GM12878 (cell line): ENCODE measurements around the gene MICALL2. TPM values are rescaled to one million over a fixed set of nuclear protein-coding genes. Genes with fewer than 3 reads are reported as not detected.

ENCODE experiments used
- ATAC-seq: fragments of 200-7000 bp; cut with Tn5 transposase; 3 replicates; pipeline ENCODE4 v1.9.1; 2020; ENCODE audit warnings: mild to moderate bottlenecking, moderate library complexity
- BruUV-seq: library from RNA; stranded (reverse); fragments of 400-500 nt; replicated peaks from 2 replicates; lab custom pipeline; 2021; lab: Mats Ljungman, UMichigan
- CTCF ChIA-PET: fragments of 300-600 bp; sonication (Branson Sonifier 250); formaldehyde crosslinking; extraction: SDS; loops from one replicate; lab custom pipeline; 2021; ENCODE audit warnings: inconsistent platforms; lab: Yijun Ruan, JAX
- POLR2A ChIA-PET: fragments of 350-600 bp; formaldehyde crosslinking; extraction: SDS; loops from one replicate; lab custom pipeline; 2021; ENCODE audit warnings: inconsistent platforms; lab: Charles Lee
- RAD21 ChIA-PET: fragments of 300-600 bp; sonication (Branson Sonifier 250); formaldehyde crosslinking; loops from one replicate; lab custom pipeline; 2023; ENCODE audit warnings: antibody characterized with exemption; ENCODE audit not compliant: unreplicated experiment; lab: Charles Lee
- SMC1A ChIA-PET: fragments of 300-600 bp; sonication (Branson Sonifier 250); formaldehyde crosslinking; loops from one replicate; lab custom pipeline; 2023; ENCODE audit not compliant: unreplicated experiment, uncharacterized antibody; lab: Charles Lee
- DNase-seq: peaks from one replicate; pipeline ENCODE4 v3.0.0-alpha.2; 2011; ENCODE audit warnings: low read depth, low spot score
- FAIRE-seq: peaks from 3 replicates; lab custom pipeline; 2011; peaks lifted over from hg19 to GRCh38; lab: Jason Lieb, UNC
- H2AFZ ChIP-seq: 2 replicates; pipeline ENCODE4 v1.6.0; 2011; ENCODE audit warnings: low read depth, low read length, control low read depth; ENCODE audit not compliant: control insufficient read depth
- H3K27ac ChIP-seq: 2 replicates; pipeline ENCODE4 v1.5.1; 2011; ENCODE audit warnings: control low read depth; ENCODE audit not compliant: control insufficient read depth, insufficient read depth
- H3K27me3 ChIP-seq, 2 experiments: replicated peaks in 1 of 2; 2 replicates each; pipeline versions ENCODE4 v1.6.0 to v1.6.1; 2011; ENCODE audit warnings: low read length in 1 of 2; ENCODE audit not compliant: control insufficient read depth in 2 of 2, insufficient read depth in 2 of 2
- H3K36me3 ChIP-seq, 2 experiments: 2 replicates each; pipeline ENCODE4 v1.5.1; 2011; ENCODE audit warnings: low read length in 1 of 2; ENCODE audit not compliant: control insufficient read depth in 2 of 2, insufficient read depth in 2 of 2
- H3K4me1 ChIP-seq: 2 replicates; pipeline ENCODE4 v1.6.1; 2011; ENCODE audit warnings: mild to moderate bottlenecking, low read length, moderate library complexity, mixed read lengths; ENCODE audit not compliant: control insufficient read depth, insufficient read depth
- H3K4me2 ChIP-seq: 2 replicates; pipeline ENCODE4 v1.6.0; 2011; ENCODE audit warnings: control low read depth; ENCODE audit not compliant: control insufficient read depth, insufficient read depth
- H3K4me3 ChIP-seq: fragments of 200-600 bp; sonication (generic); 2 replicates; pipeline ENCODE4 v1.5.1; 2016
- H3K79me2 ChIP-seq: 2 replicates; pipeline ENCODE4 v1.6.0; 2011; ENCODE audit warnings: low read length; ENCODE audit not compliant: control insufficient read depth, insufficient read depth
- H3K9ac ChIP-seq: 2 replicates; pipeline ENCODE4 v1.8.0; 2011; ENCODE audit warnings: low read length, control low read depth, mixed read lengths; ENCODE audit not compliant: control insufficient read depth, insufficient read depth
- H3K9me3 ChIP-seq: replicated peaks from 3 replicates; pipeline ENCODE4 v1.5.1; 2011; ENCODE audit warnings: mild to moderate bottlenecking, low read length; ENCODE audit not compliant: control insufficient read depth, insufficient read depth
- H4K20me1 ChIP-seq: 2 replicates; pipeline ENCODE4 v1.6.0; 2011; ENCODE audit not compliant: control insufficient read depth, insufficient read depth
- EED ChIP-seq: sonication (generic); IDR thresholded peaks from 2 replicates; pipeline ENCODE4 v1.6.1; 2016; ENCODE audit warnings: antibody characterized with exemption, low read depth
- FOXM1 ChIP-seq: IDR thresholded peaks from 2 replicates; pipeline ENCODE4 v1.6.1; 2012; ENCODE audit warnings: low read depth, mild to moderate bottlenecking, inconsistent platforms, low read length, moderate library complexity
- IKZF1 ChIP-seq: fragments of 450-650 bp; conservative IDR thresholded peaks from 2 replicates; pipeline ENCODE4 v1.6.1; 2017; ENCODE audit warnings: antibody characterized with exemption, mild to moderate bottlenecking
- IRF3 ChIP-seq: fragments of 450-650 bp; IDR thresholded peaks from 2 replicates; pipeline ENCODE4 v1.6.1; 2014; ENCODE audit warnings: mild to moderate bottlenecking
- JUNB ChIP-seq: IDR thresholded peaks from 2 replicates; pipeline ENCODE4 v1.6.1; 2016; ENCODE audit warnings: antibody characterized with exemption, mild to moderate bottlenecking
- NFXL1 ChIP-seq: fragments of 450-650 bp; IDR thresholded peaks from 2 replicates; pipeline ENCODE4 v1.6.1; 2017; ENCODE audit warnings: antibody characterized with exemption, mild to moderate bottlenecking, borderline replicate concordance
- PKNOX1 ChIP-seq: fragments of 450-650 bp; IDR thresholded peaks from 2 replicates; pipeline ENCODE4 v1.6.1; 2016; ENCODE audit warnings: mild to moderate bottlenecking
- RAD21 ChIP-seq: IDR thresholded peaks from 2 replicates; pipeline ENCODE4 v1.6.1; 2011; ENCODE audit warnings: mild to moderate bottlenecking, low read depth, low read length, moderate library complexity; ENCODE audit not compliant: insufficient read depth
- RAD51 ChIP-seq: fragments of 450-650 bp; IDR thresholded peaks from 2 replicates; pipeline ENCODE4 v1.6.1; 2016; ENCODE audit warnings: moderate library complexity, mild to moderate bottlenecking, inconsistent platforms
- REST ChIP-seq: IDR thresholded peaks from 2 replicates; pipeline ENCODE4 v1.6.1; 2012; ENCODE audit warnings: mild to moderate bottlenecking, low read depth, low read length
- SPI1 ChIP-seq: IDR thresholded peaks from 2 replicates; pipeline ENCODE4 v1.6.1; 2011; ENCODE audit warnings: low read depth, mild to moderate bottlenecking, low read length, moderate library complexity, borderline replicate concordance; ENCODE audit not compliant: insufficient read depth
- TAF1 ChIP-seq: IDR thresholded peaks from 2 replicates; pipeline ENCODE4 v1.6.1; 2011; ENCODE audit warnings: mild to moderate bottlenecking, low read depth, low read length, borderline replicate concordance
- ZNF622 ChIP-seq: fragments of 450-650 bp; IDR thresholded peaks from 2 replicates; pipeline ENCODE4 v1.6.1; 2017; ENCODE audit warnings: mild to moderate bottlenecking, inconsistent platforms
- WGBS: methylation state at CpG from one replicate; pipeline ENCODE4 v1.1.6; 2016; ENCODE audit warnings: low lambda C conversion rate; ENCODE audit not compliant: insufficient replicate concordance, insufficient coverage; ENCODE audit errors: missing lambda C conversion rate; 5-methylcytosine and 5-hydroxymethylcytosine counted together
- in situ Hi-C: fragments of 300-500 bp; cut with MboI; formaldehyde crosslinking; loops from 9 replicates; pipeline ENCODE4 v1.14.3; 2018; ENCODE audit warnings: mixed read lengths
- intact Hi-C: fragments of 100-400 bp; cut with micrococcal nuclease; formaldehyde crosslinking; loops from one replicate; pipeline ENCODE4 v1.14.2; 2022; ENCODE audit not compliant: unreplicated experiment
- polyA plus RNA-seq, 11 experiments: library from polyadenylated mRNA; depleted of rRNA in 4 of 11; unstranded in 6 of 11; stranded (reverse) in 5 of 11; fragments of >200 nt; fragmentation: Nextera tagmentation in 4 of 11; fragmentation: Illumina TruSeq in 1 of 11; extraction: Ambion mirVana in 4 of 11; extraction: Trizol in 1 of 11; gene quantifications; 1 replicate in 1 of 11; 2 replicates in 10 of 11; pipeline versions ENCODE4 v1.2.1 to v1.2.3, GENCODE V29; 2011 to 2016; ENCODE audit warnings: inconsistent platforms in 2 of 11, missing spikeins in 2 of 11, low read depth in 1 of 11
- total RNA-seq, 4 experiments: library from RNA; depleted of rRNA in 3 of 4; stranded (reverse); fragments of >200 nt in 3 of 4; fragmentation: Illumina TruSeq in 1 of 4; extraction: Trizol in 1 of 4; gene quantifications; 2 replicates each; pipeline versions ENCODE4 v1.2.1 to v1.2.3, GENCODE V29; 2013 to 2021
- TF ChIP-seq, protein P1 (sequence below): IDR thresholded peaks from 2 replicates; pipeline ENCODE4 v1.6.1; 2011; ENCODE audit warnings: mild to moderate bottlenecking, low read depth, low read length, moderate library complexity; ENCODE audit not compliant: insufficient replicate concordance

MICALL2 gene
- total and polyA plus RNA-seq, 10 of the 15 experiments (the other 5 are each of a cell fraction or from before 2014, with no cell fraction given) = 0.04 to 1.7 (median 0.83) TPM; not detected in 3

GRCh38 chr7:1423264-1423811 is 35.9 kb downstream of the MICALL2 start:
- Histone ChIP-seq H2AFZ (no peak overlapping the region), H3K9me3 (no peaks in the 10 kb centered on the region), H3K79me2 (no peaks in the 10 kb centered on the region), H3K4me3 (no peak overlapping the region), H3K27ac (no peak overlapping the region), H4K20me1 (no peaks in the 10 kb centered on the region), H3K27me3 (peaks cover 0 to 2% of the 10 kb centered on the region in 2 experiments; a peak in 2 of 4 replicates), H3K4me1 (no peaks in the 10 kb centered on the region), H3K36me3 (no peaks in the 10 kb centered on the region), H3K4me2 (no peak overlapping the region), H3K9ac (no peak overlapping the region)
- ChIA-PET POLR2A (no interaction called here), SMC1A (interaction anchor here (0.7 kb wide), 2 partner anchors 9 to 10 kb away, joined by 3 read pairs; no protein-coding TSS in a partner anchor), CTCF (interaction anchor here (0.9 to 1.6 kb wide), 2 partner anchors 8 to 9 kb away, joined by 3 to 5 read pairs; no protein-coding TSS in a partner anchor), RAD21 (no interaction called here)
- intact Hi-C loops (no loop called here), in situ Hi-C loops (no loop called here)
- FAIRE-seq (no peak), DNase-seq (no peak), ATAC-seq (no peak)
- 29% methylated on average over 5 of the region's 5 CpGs for WGBS
- TF ChIP-seq ZNF622 (no peak), RAD51 (no peak), SPI1 (no peak), NFXL1 (no peak), IRF3 (no peak), TAF1 (no peak), JUNB (no peak), IKZF1 (no peak), RAD21 (no peak), REST (no peak), EED (no peak), PKNOX1 (no peak), FOXM1 (no peak)
- TF ChIP-seq, protein P1, sequence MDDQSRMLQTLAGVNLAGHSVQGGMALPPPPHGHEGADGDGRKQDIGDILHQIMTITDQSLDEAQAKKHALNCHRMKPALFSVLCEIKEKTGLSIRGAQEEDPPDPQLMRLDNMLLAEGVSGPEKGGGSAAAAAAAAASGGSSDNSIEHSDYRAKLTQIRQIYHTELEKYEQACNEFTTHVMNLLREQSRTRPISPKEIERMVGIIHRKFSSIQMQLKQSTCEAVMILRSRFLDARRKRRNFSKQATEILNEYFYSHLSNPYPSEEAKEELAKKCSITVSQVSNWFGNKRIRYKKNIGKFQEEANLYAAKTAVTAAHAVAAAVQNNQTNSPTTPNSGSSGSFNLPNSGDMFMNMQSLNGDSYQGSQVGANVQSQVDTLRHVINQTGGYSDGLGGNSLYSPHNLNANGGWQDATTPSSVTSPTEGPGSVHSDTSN = no peak
- BruUV-seq = no TSS peak
